GM23338 (cell line): ENCODE data around the gene PUS1. TPM values are rescaled to one million over a fixed set of nuclear protein-coding genes. Genes with fewer than 3 reads are reported as not detected.

Experiments used
- ATAC-seq: fragments of 200-7000 bp; cut with Tn5 transposase; 3 replicates; pipeline ENCODE4 v1.9.1; 2020
- DNase-seq: peaks from one replicate; pipeline ENCODE4 v3.0.0-alpha.2; 2015; ENCODE audit warnings: low spot score
- H2AFZ ChIP-seq: fragments of 200-600 bp; sonication (generic); 2 replicates; pipeline ENCODE4 v1.8.0; 2016; ENCODE audit warnings: antibody characterized with exemption, mild to moderate bottlenecking, moderate library complexity
- H3F3A ChIP-seq: fragments of 200-600 bp; sonication (generic); replicated peaks from 2 replicates; pipeline ENCODE4 v1.8.0; 2017; ENCODE audit warnings: antibody characterized with exemption, mixed run types, low read depth
- H3K27ac ChIP-seq: fragments of 200-600 bp; sonication (generic); 2 replicates; pipeline ENCODE4 v1.6.1; 2016; ENCODE audit warnings: low read depth
- H3K27me3 ChIP-seq: fragments of 200-600 bp; sonication (generic); 2 replicates; pipeline ENCODE4 v1.8.0; 2016; ENCODE audit warnings: mild to moderate bottlenecking, mixed run types, moderate library complexity; ENCODE audit not compliant: insufficient read depth
- H3K36me3 ChIP-seq: fragments of 200-600 bp; sonication (generic); 2 replicates; pipeline ENCODE4 v1.8.0; 2016; ENCODE audit warnings: mild to moderate bottlenecking; ENCODE audit not compliant: insufficient read depth
- H3K4me1 ChIP-seq: fragments of 200-600 bp; sonication (generic); 2 replicates; pipeline ENCODE4 v1.8.0; 2016; ENCODE audit warnings: mild to moderate bottlenecking, moderate library complexity; ENCODE audit not compliant: insufficient read depth
- H3K4me2 ChIP-seq: fragments of 200-600 bp; sonication (generic); 2 replicates; pipeline ENCODE4 v1.7.1; 2017; ENCODE audit warnings: mixed run types
- H3K4me3 ChIP-seq: fragments of 200-600 bp; sonication (generic); 2 replicates; pipeline ENCODE4 v1.6.1; 2016; ENCODE audit warnings: mixed run types
- H3K79me2 ChIP-seq: fragments of 200-600 bp; sonication (generic); replicated peaks from 2 replicates; pipeline ENCODE4 v1.8.0; 2017; ENCODE audit warnings: mild to moderate bottlenecking; ENCODE audit not compliant: insufficient read depth
- H3K9me2 ChIP-seq: fragments of 200-600 bp; sonication (generic); 2 replicates; pipeline ENCODE4 v1.8.0; 2017; ENCODE audit not compliant: insufficient read depth
- H4K20me1 ChIP-seq: fragments of 200-600 bp; sonication (generic); replicated peaks from 2 replicates; pipeline ENCODE4 v1.8.0; 2017; ENCODE audit warnings: mild to moderate bottlenecking; ENCODE audit not compliant: insufficient read depth
- H3K27ac Mint-ChIP-seq: 2 replicates; pipeline ENCODE4 v1.8.0; 2020; ENCODE audit warnings: inconsistent platforms, mild to moderate bottlenecking, moderate library complexity, mixed read lengths
- H3K27me3 Mint-ChIP-seq: 3 replicates; pipeline ENCODE4 v1.8.0; 2022; ENCODE audit warnings: low read depth, mild to moderate bottlenecking, moderate library complexity, mixed read lengths, inconsistent platforms; ENCODE audit not compliant: insufficient read depth, poor library complexity
- H3K36me3 Mint-ChIP-seq: 3 replicates; pipeline ENCODE4 v1.8.0; 2021; ENCODE audit warnings: low read depth, mild to moderate bottlenecking, inconsistent platforms, moderate library complexity, mixed read lengths
- H3K4me1 Mint-ChIP-seq: 3 replicates; pipeline ENCODE4 v1.8.0; 2020; ENCODE audit warnings: mild to moderate bottlenecking, inconsistent platforms, mixed read lengths
- H3K4me3 Mint-ChIP-seq: 3 replicates; pipeline ENCODE4 v1.8.0; 2021; ENCODE audit warnings: moderate library complexity, mild to moderate bottlenecking, inconsistent platforms, mixed read lengths
- H3K9me3 Mint-ChIP-seq: 3 replicates; pipeline ENCODE4 v1.8.0; 2020; ENCODE audit warnings: moderate library complexity, mild to moderate bottlenecking, inconsistent platforms, mixed read lengths
- ETS1 ChIP-seq: IDR thresholded peaks from 2 replicates; pipeline ENCODE4 v1.6.1; 2016; ENCODE audit warnings: antibody characterized with exemption
- EZH2 ChIP-seq: fragments of 200-600 bp; sonication (generic); IDR thresholded peaks from one replicate; pipeline ENCODE4 v1.8.0; 2017; ENCODE audit warnings: antibody characterized with exemption, mild to moderate bottlenecking, low read depth; ENCODE audit not compliant: unreplicated experiment
- NANOG ChIP-seq: IDR thresholded peaks from 2 replicates; pipeline ENCODE4 v1.6.1; 2016; ENCODE audit warnings: antibody characterized with exemption, borderline replicate concordance
- POLR2AphosphoS5 ChIP-seq: IDR thresholded peaks from 2 replicates; pipeline ENCODE4 v1.6.1; 2016; ENCODE audit warnings: antibody characterized with exemption, low read depth
- STAT1 ChIP-seq: IDR thresholded peaks from one replicate; pipeline ENCODE4 v1.6.1; 2016; ENCODE audit warnings: antibody characterized with exemption; ENCODE audit not compliant: unreplicated experiment
- ZNF114 ChIP-seq: fragments of 250-450 bp; sonication (Bioruptor Pico); IDR thresholded peaks from 2 replicates; pipeline ENCODE4 v1.5.0; 2020; ENCODE audit warnings: mild to moderate bottlenecking, moderate library complexity
- ZNF462 ChIP-seq: fragments of 250-450 bp; sonication (Bioruptor Pico); IDR thresholded peaks from 2 replicates; pipeline ENCODE4 v1.5.0; 2020; ENCODE audit warnings: mild to moderate bottlenecking, moderate library complexity
- polyA plus RNA-seq: library from polyadenylated mRNA; unstranded; fragments of >200 nt; fragmentation: Nextera tagmentation; extraction: Ambion mirVana; gene quantifications from 2 replicates; pipeline ENCODE4 v1.2.1, GENCODE V29; 2016
- total RNA-seq: library from RNA; depleted of rRNA; stranded (reverse); fragments of >200 nt; shearing (Covaris generic); gene quantifications from 2 replicates; pipeline ENCODE4 v1.2.3, GENCODE V29; 2014
- TF ChIP-seq, protein P1 (sequence below), 2 experiments: fragments of 200-600 bp in 1 of 2; sonication (generic) in 1 of 2; conservative IDR thresholded peaks; 2 replicates each; pipeline versions ENCODE4 v1.5.1 to v1.6.1; 2016 to 2017; ENCODE audit warnings: antibody characterized with exemption in 2 of 2, low read depth in 2 of 2, mild to moderate bottlenecking in 2 of 2, moderate library complexity in 1 of 2

Gene PUS1
- total and polyA plus RNA-seq, 2 experiments from 2014 or later: 52.4 to 73.0 TPM

- no peak for TF ChIP-seq ZNF462 (CRISPR knock-in tag)
Measured at GRCh38 chr12:131965073-131965472, 36.0 kb downstream of the PUS1 start (continued).

DNA sequence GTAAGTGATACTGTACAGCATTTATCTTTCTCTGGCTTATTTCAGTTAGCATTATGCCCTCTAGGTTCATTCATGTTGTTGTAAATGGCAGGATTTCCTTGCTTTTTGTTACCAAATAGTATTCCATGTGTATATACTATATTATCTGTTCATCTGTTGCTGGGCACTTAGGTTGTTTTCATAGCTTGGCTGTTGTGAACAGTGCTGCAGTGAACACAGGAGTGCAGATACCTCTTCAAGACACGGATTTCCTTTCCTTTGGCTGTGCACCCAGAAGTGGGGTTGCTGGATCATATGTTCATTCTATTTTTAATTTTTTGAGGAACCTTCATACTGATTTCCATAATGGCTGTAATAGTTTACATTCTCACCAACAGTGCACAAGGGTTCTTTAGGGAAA lies 42.1 kb downstream of the PUS1 start:
- DNase-seq (no peak), ATAC-seq (no peak)
- H3K4me2 ChIP-seq: no peak overlapping the region
- no peak overlapping the region for H3K27ac Mint-ChIP-seq
- no peaks in the 10 kb centered on the region for H3K27me3 ChIP-seq
- no peaks in the 10 kb centered on the region for H3K36me3 ChIP-seq
- no peak overlapping the region for H2AFZ ChIP-seq
- peaks cover 20% of the 10 kb centered on the region for H4K20me1 ChIP-seq
- peaks cover 100% of the 10 kb centered on the region for H3K79me2 ChIP-seq
- no peak overlapping the region for H3K27ac ChIP-seq
- no peak overlapping the region for H3K4me3 ChIP-seq
- H3F3A ChIP-seq: no peaks in the 10 kb centered on the region
- no peaks in the 10 kb centered on the region for H3K36me3 Mint-ChIP-seq
- no peaks in the 10 kb centered on the region for H3K4me1 Mint-ChIP-seq
- no peak overlapping the region for H3K4me3 Mint-ChIP-seq
- no peaks in the 10 kb centered on the region for H3K9me3 Mint-ChIP-seq
- no peaks in the 10 kb centered on the region for H3K9me2 ChIP-seq
- H3K27me3 Mint-ChIP-seq: no peaks in the 10 kb centered on the region
- no peaks in the 10 kb centered on the region for H3K4me1 ChIP-seq
- TF ChIP-seq, protein P1, sequence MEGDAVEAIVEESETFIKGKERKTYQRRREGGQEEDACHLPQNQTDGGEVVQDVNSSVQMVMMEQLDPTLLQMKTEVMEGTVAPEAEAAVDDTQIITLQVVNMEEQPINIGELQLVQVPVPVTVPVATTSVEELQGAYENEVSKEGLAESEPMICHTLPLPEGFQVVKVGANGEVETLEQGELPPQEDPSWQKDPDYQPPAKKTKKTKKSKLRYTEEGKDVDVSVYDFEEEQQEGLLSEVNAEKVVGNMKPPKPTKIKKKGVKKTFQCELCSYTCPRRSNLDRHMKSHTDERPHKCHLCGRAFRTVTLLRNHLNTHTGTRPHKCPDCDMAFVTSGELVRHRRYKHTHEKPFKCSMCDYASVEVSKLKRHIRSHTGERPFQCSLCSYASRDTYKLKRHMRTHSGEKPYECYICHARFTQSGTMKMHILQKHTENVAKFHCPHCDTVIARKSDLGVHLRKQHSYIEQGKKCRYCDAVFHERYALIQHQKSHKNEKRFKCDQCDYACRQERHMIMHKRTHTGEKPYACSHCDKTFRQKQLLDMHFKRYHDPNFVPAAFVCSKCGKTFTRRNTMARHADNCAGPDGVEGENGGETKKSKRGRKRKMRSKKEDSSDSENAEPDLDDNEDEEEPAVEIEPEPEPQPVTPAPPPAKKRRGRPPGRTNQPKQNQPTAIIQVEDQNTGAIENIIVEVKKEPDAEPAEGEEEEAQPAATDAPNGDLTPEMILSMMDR (conservative IDR thresholded peaks at IDR 0.05; ENCODE audit: low read depth in 2 of 2): no peak
- TF ChIP-seq ZNF114 (no peak), ETS1 (no peak), POLR2AphosphoS5 (no peak), EZH2 (no peak), STAT1 (no peak), NANOG (no peak)
